ENCODE results near the gene GINS2.

Gene GINS2

GRCh38 chr16:85637808-85638647 is 50.7 kb downstream of the GINS2 start:
- no peak for FAIRE-seq

GRCh38 chr16:85637061-85637807 is 51.5 kb downstream of the GINS2 start:
- no peak for FAIRE-seq

DNA sequence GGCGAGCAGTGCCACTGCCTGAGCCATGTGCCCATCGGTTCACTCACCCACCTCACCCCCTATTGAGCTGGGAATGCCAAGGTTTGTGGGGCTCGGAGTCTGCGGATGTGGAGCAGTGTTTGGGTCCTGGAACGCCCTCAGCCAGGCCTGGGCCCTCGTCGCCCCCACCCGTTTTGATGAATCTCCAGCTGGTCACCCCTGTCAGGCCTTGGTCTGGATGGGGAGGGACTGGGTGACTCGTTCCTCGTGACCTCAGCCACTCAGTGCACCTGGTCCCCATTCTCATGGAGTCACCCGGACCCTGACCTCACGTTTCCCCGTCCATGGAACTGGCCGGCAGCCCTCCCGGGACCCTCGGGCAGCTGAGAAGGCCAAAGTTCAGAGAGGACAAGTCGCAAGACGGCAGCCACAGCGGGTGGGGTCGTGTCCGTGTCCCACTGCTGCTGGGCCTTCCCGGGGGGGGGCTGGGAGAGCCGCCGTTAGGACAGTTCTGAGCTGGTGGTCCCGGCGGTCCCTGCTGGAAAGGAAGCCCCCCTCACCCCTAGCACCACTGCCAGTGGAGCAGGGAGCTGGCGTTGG is 52.4 kb downstream of the GINS2 start:
- FAIRE-seq: no peak

DNA sequence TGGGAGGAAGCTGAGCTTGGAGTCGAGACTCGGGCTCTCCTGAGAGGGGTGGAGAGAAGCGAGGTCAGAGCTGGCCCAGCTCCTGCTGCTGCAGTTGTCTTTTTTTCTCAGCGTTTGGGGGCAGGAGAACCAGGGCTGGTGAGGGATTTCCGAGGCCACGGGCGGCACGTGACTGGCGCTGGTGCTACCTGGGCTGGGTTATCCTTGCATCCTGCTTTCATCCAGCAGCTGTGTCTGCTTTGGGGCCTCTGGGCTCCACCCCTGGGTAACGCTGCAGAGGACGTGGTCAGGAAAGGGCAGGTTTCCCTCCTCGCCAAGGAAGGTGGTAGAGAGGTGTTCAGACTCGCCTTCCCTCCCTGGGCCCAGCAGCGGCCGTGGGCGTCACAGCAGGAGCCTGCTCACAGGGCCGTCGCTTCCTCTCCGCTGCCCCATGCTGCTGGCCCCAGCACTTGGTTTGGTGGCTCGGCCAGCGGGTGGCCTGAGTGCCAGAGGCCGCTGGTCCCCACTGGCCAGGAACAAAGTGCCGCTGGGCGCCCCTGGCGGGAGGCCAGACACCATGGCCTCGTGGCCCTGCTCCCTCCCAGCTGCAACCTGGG is 53.1 kb downstream of the GINS2 start:
- FAIRE-seq: no peak

GRCh38 chr16:85634747-85635544 is 53.8 kb downstream of the GINS2 start:
- no peak for FAIRE-seq

DNA sequence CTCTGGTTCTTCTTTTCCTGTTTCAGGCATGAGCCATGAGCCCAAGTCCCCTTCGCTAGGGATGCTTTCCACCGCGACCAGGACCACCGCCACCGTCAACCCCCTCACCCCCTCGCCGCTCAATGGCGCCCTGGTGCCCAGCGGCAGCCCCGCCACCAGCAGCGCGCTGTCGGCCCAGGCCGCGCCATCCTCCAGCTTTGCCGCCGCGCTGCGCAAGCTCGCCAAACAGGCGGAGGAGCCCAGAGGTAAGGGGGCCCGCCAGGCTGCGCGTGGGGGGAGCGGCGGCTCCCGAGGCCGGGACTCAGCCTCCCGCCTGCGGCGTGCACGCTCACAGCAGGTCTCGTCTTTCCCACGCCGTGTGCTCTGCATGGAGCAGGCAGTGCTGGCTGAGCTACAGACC is 54.9 kb downstream of the GINS2 start:
- no peak for FAIRE-seq

DNA sequence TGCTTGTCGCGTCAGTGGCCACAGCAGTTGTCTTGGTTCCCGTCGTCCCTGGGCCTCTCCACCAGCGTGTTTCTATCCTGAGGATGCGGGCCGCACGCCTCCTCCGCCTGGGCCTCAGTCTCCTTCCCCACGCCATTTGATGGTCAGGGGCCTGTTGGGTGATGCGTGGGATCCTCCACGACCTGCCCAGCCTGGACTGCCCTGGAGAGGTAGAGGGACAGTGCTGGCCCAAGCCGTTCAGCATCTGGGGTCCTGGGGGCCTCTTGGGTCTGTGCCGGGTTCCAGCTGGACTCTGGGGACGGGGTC is 55.4 kb downstream of the GINS2 start:
- FAIRE-seq: no peak

DNA sequence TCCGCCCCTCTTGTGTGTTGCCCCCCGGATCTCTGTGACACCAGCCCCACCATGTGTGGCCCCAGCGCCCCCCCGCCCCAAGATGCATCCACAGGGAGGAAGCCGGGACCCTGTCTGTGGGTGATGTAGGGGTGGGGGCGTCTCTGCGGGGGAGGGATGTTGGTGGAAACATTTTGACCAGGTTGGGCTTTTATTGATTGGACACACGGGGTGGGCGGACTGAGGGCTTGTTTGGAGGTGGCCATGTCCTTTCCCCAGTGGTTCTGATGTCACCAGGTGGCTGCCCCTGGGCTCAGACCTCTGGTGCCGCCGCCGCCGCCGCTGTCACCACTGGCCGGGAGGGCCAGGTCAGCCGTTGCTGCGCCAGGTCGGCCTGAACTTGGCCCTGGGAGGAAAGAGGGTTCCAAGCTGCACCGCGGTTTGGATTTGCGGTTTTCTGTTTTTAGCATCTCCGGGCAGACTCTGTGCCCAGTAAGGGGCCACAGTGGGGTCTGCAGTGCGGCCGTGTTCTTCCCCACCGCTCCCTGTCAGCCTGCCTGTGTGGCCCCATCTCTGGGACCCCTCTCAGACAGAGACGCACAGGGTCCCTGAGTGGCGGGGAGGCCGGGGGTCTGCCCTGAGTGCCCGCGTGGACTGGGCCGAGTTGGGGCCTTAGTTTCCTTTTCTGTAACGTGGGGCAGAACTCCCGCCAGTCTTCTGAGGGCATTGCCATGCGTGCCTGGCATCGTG is 55.9 kb downstream of the GINS2 start:
- no peak for FAIRE-seq

GRCh38 chr16:85631802-85632393 is 56.9 kb downstream of the GINS2 start:
- no peak for FAIRE-seq

GRCh38 chr16:85631230-85631629 is 57.5 kb downstream of the GINS2 start:
- no peak for FAIRE-seq

DNA sequence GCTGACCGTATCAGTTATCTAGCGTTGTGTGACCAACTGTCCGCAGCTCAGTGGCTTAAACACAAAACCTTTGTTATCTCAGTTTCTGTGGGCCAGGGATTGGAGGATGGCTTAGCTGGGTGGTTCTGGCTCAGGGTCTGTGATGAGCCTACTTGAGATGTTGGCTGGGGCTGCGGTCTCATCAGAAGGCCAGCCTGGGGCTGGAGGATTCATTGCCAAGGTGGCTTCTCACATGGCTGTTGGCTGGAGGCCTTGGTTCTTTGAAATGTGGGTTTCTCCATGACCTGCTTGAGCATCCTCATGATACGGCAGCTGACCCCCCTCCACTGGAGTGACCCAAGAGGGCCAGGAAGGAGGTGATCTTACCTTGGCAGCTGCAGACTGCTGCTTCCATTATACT is 58.9 kb downstream of the GINS2 start:
- no peak for FAIRE-seq

DNA sequence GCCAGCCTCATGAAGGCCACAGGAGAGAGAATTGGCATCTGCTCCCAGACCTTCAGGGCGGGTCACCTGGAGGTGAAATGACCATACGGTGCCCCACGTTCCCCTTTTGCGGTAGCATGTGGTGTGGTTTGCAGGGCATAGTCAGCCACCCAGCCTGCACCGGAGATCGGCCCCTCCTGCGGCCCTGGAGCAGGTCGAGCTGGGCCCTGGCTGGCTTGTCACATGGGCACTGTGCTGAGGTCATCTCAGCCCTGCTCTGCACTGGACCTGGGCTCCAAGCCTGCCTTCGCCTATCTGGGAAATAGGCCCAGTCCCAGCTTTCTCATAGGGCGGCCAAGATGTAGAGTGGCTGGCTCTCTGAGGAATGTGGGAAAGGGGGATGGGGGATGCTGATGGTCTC is 59.4 kb downstream of the GINS2 start:
- no peak for FAIRE-seq

DNA sequence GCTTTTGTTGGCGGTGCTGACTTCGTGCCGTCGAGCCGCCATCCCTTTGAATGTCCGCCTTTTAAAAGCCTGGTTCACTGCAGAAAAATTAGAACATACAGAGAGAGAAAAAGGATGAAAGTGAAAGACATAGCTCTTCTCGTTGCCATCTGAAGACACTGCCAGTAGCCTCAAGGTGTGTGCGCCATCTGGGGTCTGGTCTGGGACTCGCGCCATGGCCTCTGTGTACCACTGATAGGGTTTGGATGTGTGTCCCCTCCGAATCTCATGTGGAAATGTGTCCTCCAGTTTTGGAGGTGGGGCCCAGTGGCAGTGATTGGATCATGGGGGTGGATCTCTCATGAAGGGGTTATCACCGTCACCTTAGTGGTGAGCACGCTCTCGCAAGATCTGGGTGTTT is 60.1 kb downstream of the GINS2 start:
- no peak for FAIRE-seq

DNA sequence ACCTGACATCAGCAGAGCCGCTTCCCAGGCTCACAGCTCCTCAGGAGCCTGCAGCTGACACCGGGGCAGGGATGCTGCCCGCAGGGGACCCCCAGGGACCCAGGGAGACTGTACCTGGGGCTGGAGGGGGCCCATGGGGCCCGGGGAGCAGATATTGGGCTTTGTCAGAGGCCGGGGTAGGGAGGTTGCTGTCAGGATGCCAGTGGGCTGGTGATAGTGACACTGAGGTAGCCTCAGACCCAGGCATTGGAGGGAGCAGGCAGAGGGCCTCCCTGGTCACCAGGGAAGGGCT is 60.5 kb downstream of the GINS2 start:
- FAIRE-seq: no peak

GRCh38 chr16:85627526-85628264 is 61.1 kb downstream of the GINS2 start:
- FAIRE-seq: no peak

DNA sequence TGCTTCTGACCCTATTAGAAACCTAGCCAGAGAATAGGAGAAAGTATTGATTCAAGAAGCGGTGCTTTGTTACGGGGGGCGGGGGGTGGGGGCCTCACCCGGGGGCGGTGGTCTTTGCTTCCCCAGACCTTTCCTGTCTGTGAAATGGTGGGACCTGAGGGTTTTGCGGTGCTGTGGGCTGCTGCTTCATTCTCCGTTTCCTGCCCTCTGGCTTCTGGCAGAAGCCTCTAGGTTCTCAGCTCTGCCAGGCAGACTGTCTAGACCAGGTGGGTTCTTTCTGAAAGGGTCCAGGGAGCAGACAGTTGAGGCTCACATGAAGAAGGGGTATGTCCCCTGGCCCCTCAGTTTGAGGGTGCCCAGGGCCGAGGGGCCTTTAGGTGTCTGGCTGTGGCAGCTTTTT is 61.7 kb downstream of the GINS2 start:
- FAIRE-seq: no peak
